A673 (cell line): ENCODE data around the gene GPR68. TPM values are rescaled to one million over a fixed set of nuclear protein-coding genes. Genes with fewer than 3 reads are reported as not detected.
"Not testable (repeated sequence)": the region's sequence is repeated elsewhere in the genome, so short reads cannot be mapped to it uniquely, and the experiment has no call there.

Experiments used
- BruUV-seq: library from RNA; stranded (reverse); fragments of 400-500 nt; replicated peaks from 2 replicates; lab custom pipeline; 2021; lab: Mats Ljungman, UMichigan
- CTCF ChIA-PET: fragments of 300-600 bp; sonication (Branson Sonifier 250); formaldehyde crosslinking; loops from one replicate; lab custom pipeline; 2022; ENCODE audit warnings: antibody characterized with exemption; lab: Charles Lee
- POLR2A ChIA-PET: fragments of 300-600 bp; sonication (Branson Sonifier 250); formaldehyde crosslinking; loops from one replicate; lab custom pipeline; 2022; ENCODE audit warnings: antibody characterized with exemption; ENCODE audit not compliant: low non-redundant PET; lab: Charles Lee
- DNase-seq: peaks from one replicate; pipeline ENCODE4 v3.0.0-alpha.2; 2015; ENCODE audit warnings: low spot score
- H3K27ac ChIP-seq: fragments of 200-600 bp; sonication (generic); 2 replicates; pipeline ENCODE4 v1.5.1; 2016; ENCODE audit warnings: mixed run types, low read depth, mild to moderate bottlenecking, mixed read lengths, antibody characterized with exemption, low read length; ENCODE audit not compliant: poor library complexity, severe bottlenecking
- H3K27me3 ChIP-seq: fragments of 200-600 bp; sonication (generic); replicated peaks from 2 replicates; pipeline ENCODE4 v1.6.1; 2017; ENCODE audit warnings: mixed run types, low read depth, mild to moderate bottlenecking, mixed read lengths, antibody characterized with exemption, low read length; ENCODE audit not compliant: insufficient read depth, poor library complexity
- H3K36me3 ChIP-seq: fragments of 200-600 bp; sonication (generic); 2 replicates; pipeline ENCODE4 v1.6.1; 2016; ENCODE audit warnings: mixed run types, mild to moderate bottlenecking, mixed read lengths, antibody characterized with exemption, low read length; ENCODE audit not compliant: insufficient read depth, poor library complexity, severe bottlenecking
- H3K4me1 ChIP-seq: fragments of 200-600 bp; sonication (generic); 2 replicates; pipeline ENCODE4 v1.6.1; 2017; ENCODE audit warnings: mixed run types, mild to moderate bottlenecking, mixed read lengths, antibody characterized with exemption, low read length; ENCODE audit not compliant: insufficient read depth, poor library complexity, severe bottlenecking
- H3K4me3 ChIP-seq: fragments of 200-600 bp; sonication (generic); 2 replicates; pipeline ENCODE4 v1.5.1; 2016; ENCODE audit warnings: low read depth, mixed run types, mild to moderate bottlenecking, mixed read lengths, low read length; ENCODE audit not compliant: poor library complexity, severe bottlenecking
- H3K9me3 ChIP-seq: fragments of 200-600 bp; sonication (generic); 2 replicates; pipeline ENCODE4 v1.6.1; 2016; ENCODE audit warnings: mixed run types, low read depth, mild to moderate bottlenecking, mixed read lengths, antibody characterized with exemption, low read length; ENCODE audit not compliant: poor library complexity, severe bottlenecking
- CTCF ChIP-seq: fragments of 300-800, 200-600 bp; sonication (generic); conservative IDR thresholded peaks from 2 replicates; pipeline ENCODE4 v1.5.1; 2017; ENCODE audit warnings: low read depth, mild to moderate bottlenecking, antibody characterized with exemption, low read length, moderate library complexity, mixed read lengths
- EZH2 ChIP-seq: fragments of 200-600 bp; sonication (generic); IDR thresholded peaks from 2 replicates; pipeline ENCODE4 v1.6.1; 2017; ENCODE audit warnings: borderline replicate concordance, low read depth, mild to moderate bottlenecking, mixed read lengths, antibody characterized with exemption, low read length; ENCODE audit not compliant: poor library complexity, severe bottlenecking
- intact Hi-C: fragments of 100-400 bp; cut with micrococcal nuclease; formaldehyde crosslinking; loops from one replicate; pipeline ENCODE4 v1.10.0; 2022; ENCODE audit not compliant: unreplicated experiment
- total RNA-seq: library from RNA; stranded (reverse); gene quantifications from 2 replicates; pipeline ENCODE4 v1.2.3, GENCODE V29; 2021

GPR68 gene
- total RNA-seq, 1 experiment from 2014 or later, result 0.30 TPM

GRCh38 chr14:91204657-91205056 is 39.8 kb downstream of the GPR68 start:
- no peak for DNase-seq
- no TSS peak for BruUV-seq

GRCh38 chr14:91202234-91202974 is 42.1 kb downstream of the GPR68 start:
- no peak overlapping the region for H3K27ac ChIP-seq
- TF ChIP-seq CTCF, result no peak
- no peak overlapping the region for H3K4me3 ChIP-seq
- intact Hi-C loops, result no loop called here
- no TSS peak for BruUV-seq
- H3K27me3 ChIP-seq, result no peaks in the 10 kb centered on the region
- POLR2A ChIA-PET, result no interaction called here
- CTCF ChIA-PET, result interaction anchor here (0.9 kb wide), 1 partner anchor 25 kb away, joined by 4 read pairs; no protein-coding TSS in a partner anchor
- H3K9me3 ChIP-seq, result no peaks in the 10 kb centered on the region
- H3K36me3 ChIP-seq, result peaks cover 13% of the 10 kb centered on the region
- DNase-seq, result peak; percentile 23
- H3K4me1 ChIP-seq, result no peaks in the 10 kb centered on the region

More at GRCh38 chr14:91204657-91205056, 39.8 kb downstream of the GPR68 start:
- Histone ChIP-seq H3K4me3 (no peak overlapping the region), H3K27me3 (no peaks in the 10 kb centered on the region), H3K9me3 (no peaks in the 10 kb centered on the region), H3K36me3 (peaks cover 10% of the 10 kb centered on the region), H3K27ac (no peak overlapping the region), H3K4me1 (no peaks in the 10 kb centered on the region)
- POLR2A ChIA-PET, result interaction anchor here (0.6 kb wide), 1 partner anchor 735 kb away, joined by 10 read pairs; no protein-coding TSS in a partner anchor
- CTCF ChIA-PET, result no interaction called here
- TF ChIP-seq EZH2 (no peak), CTCF (no peak)
- intact Hi-C loops, result no loop called here

- H3K27me3 ChIP-seq, H3K4me3 ChIP-seq, H3K27ac ChIP-seq, H3K9me3 ChIP-seq, BruUV-seq, CTCF ChIA-PET, DNase-seq, intact Hi-C loops, H3K4me1 ChIP-seq, POLR2A ChIA-PET: not testable (repeated sequence)
- peaks cover 13% of the 10 kb centered on the region for H3K36me3 ChIP-seq
These were observed 43.7 kb downstream of the GPR68 start for GRCh38 chr14:91200802-91201201.

GRCh38 chr14:91197631-91198030 is 46.9 kb downstream of the GPR68 start:
- no TSS peak for BruUV-seq
- ChIA-PET CTCF (no interaction called here), POLR2A (no interaction called here)
- Histone ChIP-seq H3K4me3 (no peak overlapping the region), H3K27ac (no peak overlapping the region), H3K27me3 (no peaks in the 10 kb centered on the region), H3K4me1 (no peaks in the 10 kb centered on the region), H3K9me3 (no peaks in the 10 kb centered on the region), H3K36me3 (peaks cover 10% of the 10 kb centered on the region)
- intact Hi-C loops, result no loop called here
- DNase-seq, result no peak
- TF ChIP-seq CTCF, result no peak
- no peak for TF ChIP-seq EZH2
